ENCODE measurements around the gene MSANTD2. TPM values are rescaled to one million over a fixed set of nuclear protein-coding genes. Genes with fewer than 3 reads are reported as not detected.
A peak's percentile ranks its signal among the peaks of the same experiment; 100 is the strongest.
"Not testable (repeated sequence)": the region's sequence is repeated elsewhere in the genome, so short reads cannot be mapped to it uniquely, and the experiment has no call there.

The MSANTD2 gene
- total and polyA plus RNA-seq, 2 donors: 7.7 to 22.2 TPM

DNA sequence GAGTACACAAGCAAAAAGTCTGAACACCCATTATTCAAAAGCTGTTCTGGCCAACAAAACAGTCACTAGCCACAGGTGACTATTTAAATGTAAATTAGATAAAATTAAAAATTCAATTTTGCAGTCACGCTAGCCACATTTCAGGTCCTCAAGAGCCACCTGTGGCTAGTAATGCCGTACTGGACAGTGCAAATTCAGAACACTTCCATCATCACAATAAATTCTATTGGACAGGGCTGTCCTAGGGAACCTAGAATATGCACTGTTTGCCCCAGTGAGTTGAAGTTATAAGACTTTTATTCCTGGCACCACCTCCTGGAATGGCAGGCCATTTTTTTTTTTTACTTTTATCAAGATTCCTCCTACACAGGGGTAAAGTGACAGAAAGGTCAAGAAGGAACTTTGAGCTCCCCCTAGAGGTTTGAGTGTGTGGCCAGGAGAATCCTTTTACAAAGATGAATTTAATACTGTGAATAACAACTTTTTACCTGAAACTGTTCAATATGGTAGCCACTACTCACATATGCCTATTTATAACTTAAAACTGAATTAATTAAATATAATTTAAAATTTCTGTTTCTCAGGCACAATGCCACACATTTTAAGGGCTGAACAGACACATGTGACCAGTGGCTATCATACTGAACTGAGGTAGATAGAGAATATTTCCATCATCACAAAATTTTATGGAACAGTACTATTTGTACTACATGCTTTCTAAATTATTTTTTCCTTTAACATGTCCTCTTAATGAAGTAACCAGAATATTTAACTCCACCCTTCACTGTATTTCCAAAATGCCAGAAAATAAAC, 6.5 kb downstream of the MSANTD2 start:
- peak in 6 of 9 donors; percentile 21 to 69 (median 26) for DNase-seq (ENCODE audit: low read depth in 6 of 9, low spot score in 9 of 9)
- 99% methylated on average over 2 of the region's 2 CpGs for WGBS
- no peak overlapping the region for H3K4me3 ChIP-seq (ENCODE audit: low read length in 2 of 2)
- no peaks in the 10 kb centered on the region for H3K27me3 ChIP-seq (ENCODE audit: control insufficient read depth in 2 of 2, insufficient read depth in 1 of 2, low read length in 1 of 2)
- H3K27ac ChIP-seq (ENCODE audit: low read depth in 1 of 2, low read length in 1 of 2): no peak overlapping the region
- H3K4me1 ChIP-seq (ENCODE audit: control insufficient read depth in 2 of 2, insufficient read depth in 2 of 2, low read length in 2 of 2): peaks cover 0 to 6% of the 10 kb centered on the region in 2 donors
- H3K36me3 ChIP-seq (ENCODE audit: control insufficient read depth in 2 of 2, insufficient read depth in 2 of 2, low read length in 1 of 2): no peaks in the 10 kb centered on the region
- H3K9me3 ChIP-seq (ENCODE audit: control insufficient read depth in 2 of 2, insufficient read depth in 1 of 2, low read length in 1 of 2): no peaks in the 10 kb centered on the region

DNA sequence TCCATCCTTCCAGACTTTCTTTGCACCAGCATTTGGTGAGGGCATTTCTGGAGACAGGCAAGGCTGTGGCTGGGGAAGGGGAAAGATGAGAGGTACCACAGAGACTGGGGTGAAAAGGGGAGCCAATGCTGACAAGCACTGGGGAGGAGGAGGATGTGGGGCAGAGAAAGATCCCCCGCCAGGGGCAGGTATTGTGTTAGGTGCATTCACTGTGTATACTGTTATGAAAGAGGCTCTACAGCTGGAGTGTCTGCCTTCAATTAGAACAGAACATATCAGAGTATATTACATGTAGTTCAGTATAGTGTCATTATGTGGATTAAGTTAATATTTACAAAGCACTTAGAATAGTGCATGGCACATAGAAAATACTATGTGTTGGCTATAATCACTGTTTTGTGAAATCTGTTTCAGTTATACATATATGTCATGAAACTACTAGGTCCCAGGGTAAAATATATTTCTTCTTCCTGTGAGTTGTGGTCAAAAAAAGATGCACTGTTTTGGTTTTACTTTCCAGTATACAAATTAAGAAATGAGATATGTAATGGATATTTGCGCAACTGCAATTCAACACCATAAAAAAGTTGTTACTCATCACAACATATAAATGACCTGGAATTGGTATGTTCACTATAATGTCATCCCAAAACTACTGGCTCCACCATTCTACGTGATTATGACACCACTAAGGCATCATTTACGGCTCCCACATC, 8.4 kb downstream of the MSANTD2 start:
- H3K4me1 ChIP-seq (ENCODE audit: control insufficient read depth in 2 of 2, insufficient read depth in 2 of 2, low read length in 2 of 2): no peaks in the 10 kb centered on the region
- H3K27ac ChIP-seq (ENCODE audit: low read depth in 1 of 2, low read length in 1 of 2): no peak overlapping the region
- H3K9me3 ChIP-seq (ENCODE audit: control insufficient read depth in 2 of 2, insufficient read depth in 1 of 2, low read length in 1 of 2): no peaks in the 10 kb centered on the region
- WGBS: 86% methylated on average over 4 of the region's 4 CpGs
- H3K27me3 ChIP-seq (ENCODE audit: control insufficient read depth in 2 of 2, insufficient read depth in 1 of 2, low read length in 1 of 2): no peaks in the 10 kb centered on the region
- no peaks in the 10 kb centered on the region for H3K36me3 ChIP-seq (ENCODE audit: control insufficient read depth in 2 of 2, insufficient read depth in 2 of 2, low read length in 1 of 2)
- H3K4me3 ChIP-seq (ENCODE audit: low read length in 2 of 2): no peak overlapping the region
- no peak for DNase-seq (ENCODE audit: low read depth in 6 of 9, low spot score in 9 of 9)

DNA sequence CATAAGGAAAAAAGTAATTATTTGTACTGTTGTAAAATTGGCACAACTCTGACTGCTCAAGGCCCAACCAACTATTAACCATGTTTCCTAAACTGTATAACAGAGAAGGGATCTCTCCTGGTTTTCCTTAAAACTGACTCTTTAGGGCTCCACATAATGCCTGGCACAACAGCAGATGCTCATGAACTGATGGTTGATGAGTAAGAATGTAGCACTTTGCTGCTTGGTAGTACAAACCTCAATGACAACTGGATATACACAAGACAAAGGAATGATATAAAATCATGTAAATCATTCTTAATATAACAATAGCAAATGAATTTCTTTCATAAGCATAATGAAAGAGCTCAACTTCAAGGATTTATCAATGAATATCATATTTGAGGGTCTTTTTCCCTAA, 11.7 kb downstream of the MSANTD2 start:
- no peaks in the 10 kb centered on the region for H3K27me3 ChIP-seq (ENCODE audit: control insufficient read depth in 2 of 2, insufficient read depth in 1 of 2, low read length in 1 of 2)
- H3K4me1 ChIP-seq (ENCODE audit: control insufficient read depth in 2 of 2, insufficient read depth in 2 of 2, low read length in 2 of 2): no peaks in the 10 kb centered on the region
- no peak for DNase-seq (ENCODE audit: low read depth in 6 of 9, low spot score in 9 of 9)
- H3K36me3 ChIP-seq (ENCODE audit: control insufficient read depth in 2 of 2, insufficient read depth in 2 of 2, low read length in 1 of 2): no peaks in the 10 kb centered on the region
- no peaks in the 10 kb centered on the region for H3K9me3 ChIP-seq (ENCODE audit: control insufficient read depth in 2 of 2, insufficient read depth in 1 of 2, low read length in 1 of 2)
- H3K4me3 ChIP-seq (ENCODE audit: low read length in 2 of 2): no peak overlapping the region
- H3K27ac ChIP-seq (ENCODE audit: low read depth in 1 of 2, low read length in 1 of 2): no peak overlapping the region

DNA sequence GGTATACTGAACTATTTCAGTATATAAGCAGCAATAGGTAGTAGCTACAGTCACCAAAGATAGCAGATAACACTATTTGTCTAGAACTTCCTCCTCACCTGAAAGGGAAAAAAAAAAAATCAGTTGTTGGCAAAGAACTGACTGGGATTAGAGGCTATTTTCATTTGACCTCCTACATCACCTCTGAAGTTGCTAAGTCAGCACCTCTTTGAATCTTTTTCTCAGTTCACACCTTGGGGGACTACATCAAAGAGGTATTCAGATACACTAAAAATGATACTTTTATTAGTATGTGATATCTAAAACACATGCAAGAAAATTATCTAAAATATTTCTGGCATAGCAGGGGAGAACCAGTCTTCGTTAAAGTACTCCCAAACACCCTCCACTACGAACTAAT, 16.2 kb downstream of the MSANTD2 start:
- Histone ChIP-seq H3K27ac (ENCODE audit: low read depth in 1 of 2, low read length in 1 of 2) (no peak overlapping the region), H3K4me1 (ENCODE audit: control insufficient read depth in 2 of 2, insufficient read depth in 2 of 2, low read length in 2 of 2) (no peaks in the 10 kb centered on the region), H3K4me3 (ENCODE audit: low read length in 2 of 2) (no peak overlapping the region), H3K36me3 (ENCODE audit: control insufficient read depth in 2 of 2, insufficient read depth in 2 of 2, low read length in 1 of 2) (no peaks in the 10 kb centered on the region), H3K9me3 (ENCODE audit: control insufficient read depth in 2 of 2, insufficient read depth in 1 of 2, low read length in 1 of 2) (no peaks in the 10 kb centered on the region), H3K27me3 (ENCODE audit: control insufficient read depth in 2 of 2, insufficient read depth in 1 of 2, low read length in 1 of 2) (no peaks in the 10 kb centered on the region)
- DNase-seq (ENCODE audit: low read depth in 6 of 9, low spot score in 9 of 9): no peak
- WGBS: 96% methylated on average over 2 of the region's 2 CpGs

DNA sequence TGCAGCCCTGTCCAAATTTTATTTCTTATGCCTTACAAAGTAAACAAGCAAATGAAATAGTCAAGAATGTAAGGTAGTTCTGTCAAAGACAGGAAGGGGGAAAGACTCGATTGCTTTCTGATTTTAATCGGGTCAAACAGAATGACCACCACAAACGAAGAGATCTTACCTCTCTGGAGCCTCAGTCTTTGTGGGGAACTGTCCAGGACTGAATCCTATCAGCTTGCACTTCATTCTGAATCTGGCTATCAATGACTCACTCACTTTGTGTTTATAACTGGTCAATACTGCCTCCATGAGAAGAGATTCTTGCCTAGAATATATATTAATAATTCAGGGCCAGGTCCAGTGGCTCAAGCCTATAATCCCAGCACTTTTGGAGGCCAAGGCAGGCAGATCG, 17.2 kb downstream of the MSANTD2 start:
- Histone ChIP-seq H3K27ac (ENCODE audit: low read depth in 1 of 2, low read length in 1 of 2) (no peak overlapping the region), H3K4me3 (ENCODE audit: low read length in 2 of 2) (no peak overlapping the region), H3K4me1 (ENCODE audit: control insufficient read depth in 2 of 2, insufficient read depth in 2 of 2, low read length in 2 of 2) (no peaks in the 10 kb centered on the region), H3K9me3 (ENCODE audit: control insufficient read depth in 2 of 2, insufficient read depth in 1 of 2, low read length in 1 of 2) (no peaks in the 10 kb centered on the region), H3K36me3 (ENCODE audit: control insufficient read depth in 2 of 2, insufficient read depth in 2 of 2, low read length in 1 of 2) (no peaks in the 10 kb centered on the region), H3K27me3 (ENCODE audit: control insufficient read depth in 2 of 2, insufficient read depth in 1 of 2, low read length in 1 of 2) (no peaks in the 10 kb centered on the region)
- WGBS: 98% methylated on average over 4 of the region's 4 CpGs
- no peak for DNase-seq (ENCODE audit: low read depth in 6 of 9, low spot score in 9 of 9)

DNA sequence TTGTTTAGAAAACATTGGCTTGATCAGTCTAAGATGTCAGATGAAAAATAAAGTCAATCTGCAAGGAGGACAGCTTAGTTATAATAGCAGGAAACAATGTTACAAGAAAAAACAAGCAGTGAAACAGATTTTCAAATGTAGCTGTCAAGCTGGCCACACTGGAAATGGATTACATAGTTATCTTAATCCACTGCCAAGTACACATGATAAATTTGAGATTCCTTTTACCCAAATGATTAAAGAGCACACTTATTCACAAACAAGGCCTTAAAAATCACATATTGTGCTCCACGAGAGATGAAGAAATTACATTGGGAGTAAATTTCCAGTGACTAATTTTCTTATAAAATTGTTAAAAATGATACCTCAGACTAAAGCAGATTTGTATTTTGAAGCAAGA, 20.6 kb downstream of the MSANTD2 start:
- no peak overlapping the region for H3K4me3 ChIP-seq (ENCODE audit: low read length in 2 of 2)
- no peaks in the 10 kb centered on the region for H3K4me1 ChIP-seq (ENCODE audit: control insufficient read depth in 2 of 2, insufficient read depth in 2 of 2, low read length in 2 of 2)
- WGBS: 96% methylated on average over 1 of the region's 1 CpG
- no peak for DNase-seq (ENCODE audit: low read depth in 6 of 9, low spot score in 9 of 9)
- no peak overlapping the region for H3K27ac ChIP-seq (ENCODE audit: low read depth in 1 of 2, low read length in 1 of 2)
- H3K36me3 ChIP-seq (ENCODE audit: control insufficient read depth in 2 of 2, insufficient read depth in 2 of 2, low read length in 1 of 2): no peaks in the 10 kb centered on the region
- no peaks in the 10 kb centered on the region for H3K9me3 ChIP-seq (ENCODE audit: control insufficient read depth in 2 of 2, insufficient read depth in 1 of 2, low read length in 1 of 2)
- H3K27me3 ChIP-seq (ENCODE audit: control insufficient read depth in 2 of 2, insufficient read depth in 1 of 2, low read length in 1 of 2): no peaks in the 10 kb centered on the region

DNA sequence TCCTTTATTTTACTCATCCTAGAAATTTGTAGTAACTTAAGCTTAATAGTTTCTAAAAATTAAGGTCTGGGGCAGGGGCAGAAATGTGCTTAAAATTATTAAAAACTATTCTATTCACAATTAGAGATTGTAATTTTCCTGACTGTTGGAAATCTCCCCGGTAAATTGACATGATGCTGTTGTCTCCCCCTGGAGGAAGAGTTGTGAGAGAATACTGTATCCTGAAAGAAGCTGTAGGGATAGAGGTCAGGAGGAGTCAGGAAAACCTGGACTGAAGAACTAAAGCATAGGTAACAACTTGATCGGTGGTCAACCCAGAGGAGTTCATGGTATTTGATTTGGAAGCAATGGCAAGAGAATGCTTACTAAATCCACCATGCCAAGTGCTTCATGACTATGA, 21.9 kb downstream of the MSANTD2 start:
- no peak for DNase-seq (ENCODE audit: low read depth in 6 of 9, low spot score in 9 of 9)
- no peaks in the 10 kb centered on the region for H3K36me3 ChIP-seq (ENCODE audit: control insufficient read depth in 2 of 2, insufficient read depth in 2 of 2, low read length in 1 of 2)
- WGBS: 94% methylated on average over 2 of the region's 2 CpGs
- H3K27me3 ChIP-seq (ENCODE audit: control insufficient read depth in 2 of 2, insufficient read depth in 1 of 2, low read length in 1 of 2): no peaks in the 10 kb centered on the region
- no peak overlapping the region for H3K4me3 ChIP-seq (ENCODE audit: low read length in 2 of 2)
- no peaks in the 10 kb centered on the region for H3K4me1 ChIP-seq (ENCODE audit: control insufficient read depth in 2 of 2, insufficient read depth in 2 of 2, low read length in 2 of 2)
- H3K9me3 ChIP-seq (ENCODE audit: control insufficient read depth in 2 of 2, insufficient read depth in 1 of 2, low read length in 1 of 2): no peaks in the 10 kb centered on the region
- no peak overlapping the region for H3K27ac ChIP-seq (ENCODE audit: low read depth in 1 of 2, low read length in 1 of 2)

DNA sequence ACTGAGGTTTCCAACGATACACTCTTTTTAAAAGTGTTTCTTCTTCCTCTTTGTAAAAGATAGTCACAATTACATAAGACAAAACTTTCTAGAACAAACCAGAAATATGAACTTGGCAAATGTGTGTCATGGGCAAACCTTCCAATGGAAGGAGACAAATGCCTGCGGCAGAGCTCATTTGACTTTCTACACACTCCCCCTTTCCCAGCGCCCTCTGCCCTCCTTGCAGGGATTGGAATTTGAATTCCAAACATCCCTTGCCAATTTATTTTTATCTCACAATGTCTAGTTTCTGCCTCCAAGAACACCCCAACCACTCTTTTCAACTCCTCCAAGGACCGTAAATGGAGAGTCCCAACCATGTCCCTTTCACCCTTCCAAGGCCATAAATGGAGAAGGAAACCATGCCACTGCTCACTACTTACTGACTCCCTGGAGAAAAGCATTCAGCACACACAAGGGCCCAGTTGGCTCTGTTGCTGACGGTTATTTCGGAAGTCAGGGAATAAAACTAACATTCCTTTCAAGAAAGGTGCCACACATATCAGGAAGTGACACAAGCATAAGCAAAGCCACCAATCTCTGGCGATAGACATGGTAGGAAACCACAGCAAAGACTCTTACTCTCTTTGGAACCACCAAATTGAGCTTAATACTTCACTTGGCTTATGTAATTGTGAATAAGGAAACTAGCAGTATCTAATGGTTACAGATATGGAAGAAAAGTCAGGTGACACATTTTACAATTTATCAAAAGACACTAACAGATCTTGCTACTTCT, 23.2 kb downstream of the MSANTD2 start:
- WGBS: 74% methylated on average over 7 of the region's 7 CpGs
- Histone ChIP-seq H3K27me3 (ENCODE audit: control insufficient read depth in 2 of 2, insufficient read depth in 1 of 2, low read length in 1 of 2) (no peaks in the 10 kb centered on the region), H3K9me3 (ENCODE audit: control insufficient read depth in 2 of 2, insufficient read depth in 1 of 2, low read length in 1 of 2) (no peaks in the 10 kb centered on the region), H3K36me3 (ENCODE audit: control insufficient read depth in 2 of 2, insufficient read depth in 2 of 2, low read length in 1 of 2) (peaks cover 0 to 2% of the 10 kb centered on the region in 2 donors), H3K27ac (ENCODE audit: low read depth in 1 of 2, low read length in 1 of 2) (no peak overlapping the region), H3K4me1 (ENCODE audit: control insufficient read depth in 2 of 2, insufficient read depth in 2 of 2, low read length in 2 of 2) (no peaks in the 10 kb centered on the region), H3K4me3 (ENCODE audit: low read length in 2 of 2) (no peak overlapping the region)
- DNase-seq (ENCODE audit: low read depth in 6 of 9, low spot score in 9 of 9): peak in 1 of 9 donors; percentile 21

DNA sequence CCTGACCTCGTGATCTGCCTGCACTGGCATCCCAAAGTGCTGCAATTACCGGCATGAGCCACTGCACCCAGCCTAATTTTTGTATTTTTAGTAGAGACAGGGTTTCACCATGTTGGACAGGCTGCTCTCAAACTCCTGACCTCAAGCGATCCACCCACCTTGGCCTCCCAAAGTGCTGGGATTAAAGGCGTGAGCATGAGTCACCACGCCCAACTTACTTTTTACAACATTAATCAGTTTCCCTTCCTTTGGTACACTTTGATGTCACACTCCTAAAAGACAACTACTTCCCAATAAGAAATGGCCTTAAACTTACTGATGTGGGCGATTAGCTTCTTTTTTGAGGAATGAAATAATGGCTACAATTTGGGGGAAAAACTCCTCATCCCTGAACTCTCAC, 29.2 kb downstream of the MSANTD2 start:
- not testable (repeated sequence) for H3K27ac ChIP-seq (ENCODE audit: low read depth in 1 of 2, low read length in 1 of 2); H3K4me1 ChIP-seq (ENCODE audit: control insufficient read depth in 2 of 2, insufficient read depth in 2 of 2, low read length in 2 of 2); H3K9me3 ChIP-seq (ENCODE audit: control insufficient read depth in 2 of 2, insufficient read depth in 1 of 2, low read length in 1 of 2); H3K27me3 ChIP-seq (ENCODE audit: control insufficient read depth in 2 of 2, insufficient read depth in 1 of 2, low read length in 1 of 2); H3K4me3 ChIP-seq (ENCODE audit: low read length in 2 of 2); DNase-seq (ENCODE audit: low read depth in 6 of 9, low spot score in 9 of 9)
- peaks cover 3 to 18% of the 10 kb centered on the region in 2 donors for H3K36me3 ChIP-seq (ENCODE audit: control insufficient read depth in 2 of 2, insufficient read depth in 2 of 2, low read length in 1 of 2)
- 97% methylated on average over 6 of the region's 6 CpGs for WGBS

Data from thymus (tissue), 11 donors.